ENCODE data around the gene GGPS1.
"Not testable (repeated sequence)": the region's sequence is repeated elsewhere in the genome, so short reads cannot be mapped to it uniquely, and the experiment has no call there.

GGPS1 gene

GRCh38 chr1:235328271-235329138, at the start of gene GGPS1:
Gene GGPS1, plus strand, starts transcription at chr1:235328570. Its CDS starts 6,695 bp downstream, at chr1:235335265.
- TF ChIP-seq CTCF (IDR thresholded peaks at IDR 0.05; ENCODE audit: extremely low read depth, insufficient read depth, missing control alignments) = no peak
- in situ Hi-C loops (cut with MboI; ENCODE audit: low pct_unique_long_range_greater_than_20kb, low sequenced_read_pairs, unreplicated experiment) = no loop called here

GRCh38 chr1:235278915-235279292, 49.5 kb upstream of the GGPS1 start:
- TF ChIP-seq CTCF (IDR thresholded peaks at IDR 0.05; ENCODE audit: extremely low read depth, insufficient read depth, missing control alignments) = no peak
- in situ Hi-C loops (cut with MboI; ENCODE audit: low pct_unique_long_range_greater_than_20kb, low sequenced_read_pairs, unreplicated experiment) = no loop called here
- no peak for DNase-seq (ENCODE audit: low spot score)

More at GRCh38 chr1:235328271-235329138, at the start of gene GGPS1:
- DNase-seq (ENCODE audit: low spot score) = peak; percentile 93

GRCh38 chr1:235279694-235280093, 48.7 kb upstream of the GGPS1 start:
- no peak for TF ChIP-seq CTCF (IDR thresholded peaks at IDR 0.05; ENCODE audit: extremely low read depth, insufficient read depth, missing control alignments)
- DNase-seq (ENCODE audit: low spot score) = no peak
- in situ Hi-C loops (cut with MboI; ENCODE audit: low pct_unique_long_range_greater_than_20kb, low sequenced_read_pairs, unreplicated experiment) = no loop called here

GRCh38 chr1:235280467-235280866, 47.9 kb upstream of the GGPS1 start:
- in situ Hi-C loops (cut with MboI; ENCODE audit: low pct_unique_long_range_greater_than_20kb, low sequenced_read_pairs, unreplicated experiment) = no loop called here
- DNase-seq (ENCODE audit: low spot score) = no peak
- no peak for TF ChIP-seq CTCF (IDR thresholded peaks at IDR 0.05; ENCODE audit: extremely low read depth, insufficient read depth, missing control alignments)

- DNase-seq (ENCODE audit: low spot score); in situ Hi-C loops (cut with MboI; ENCODE audit: low pct_unique_long_range_greater_than_20kb, low sequenced_read_pairs, unreplicated experiment): not testable (repeated sequence)
Measured at GRCh38 chr1:235283636-235284035, 44.7 kb upstream of the GGPS1 start.

GRCh38 chr1:235284231-235284769, 44.1 kb upstream of the GGPS1 start:
- no peak for TF ChIP-seq CTCF (IDR thresholded peaks at IDR 0.05; ENCODE audit: extremely low read depth, insufficient read depth, missing control alignments)
- DNase-seq (ENCODE audit: low spot score) = no peak
- in situ Hi-C loops (cut with MboI; ENCODE audit: low pct_unique_long_range_greater_than_20kb, low sequenced_read_pairs, unreplicated experiment) = no loop called here

- no peak for TF ChIP-seq CTCF (IDR thresholded peaks at IDR 0.05; ENCODE audit: extremely low read depth, insufficient read depth, missing control alignments)
- DNase-seq (ENCODE audit: low spot score) = no peak
- in situ Hi-C loops (cut with MboI; ENCODE audit: low pct_unique_long_range_greater_than_20kb, low sequenced_read_pairs, unreplicated experiment) = no loop called here
Measured at GRCh38 chr1:235286667-235287066, 41.7 kb upstream of the GGPS1 start.

Data from GM13977 (cell line).